ENCODE results near the gene CCT6B.

CCT6B gene

GRCh38 chr17:34926661-34927060 lies 34.6 kb downstream of the CCT6B start:
- Histone ChIP-seq H3K9ac (ENCODE audit: low read length in 5 of 5) (no peak overlapping the region), H3K4me3 (ENCODE audit: low read depth in 1 of 5, low read length in 5 of 5) (no peak overlapping the region), H3K9me3 (ENCODE audit: control insufficient read depth in 5 of 5, low read length in 5 of 5) (no peaks in the 10 kb centered on the region), H3K4me1 (ENCODE audit: control insufficient read depth in 5 of 5, insufficient read depth in 5 of 5, low read length in 5 of 5) (no peaks in the 10 kb centered on the region), H3K27ac (ENCODE audit: low read depth, low read length) (no peak overlapping the region), H3K27me3 (ENCODE audit: control insufficient read depth in 5 of 5, insufficient read depth in 4 of 5, low read length in 5 of 5) (no peaks in the 10 kb centered on the region), H3K36me3 (ENCODE audit: control insufficient read depth in 5 of 5, insufficient read depth in 5 of 5, low read length in 5 of 5) (peaks cover 0 to 4% (median 0%) of the 10 kb centered on the region in 5 donors)

- H3K27ac ChIP-seq (ENCODE audit: low read depth, low read length): no peak overlapping the region
- H3K9me3 ChIP-seq (ENCODE audit: control insufficient read depth in 5 of 5, low read length in 5 of 5): no peaks in the 10 kb centered on the region
- no peaks in the 10 kb centered on the region for H3K27me3 ChIP-seq (ENCODE audit: control insufficient read depth in 5 of 5, insufficient read depth in 4 of 5, low read length in 5 of 5)
- no peak overlapping the region for H3K4me3 ChIP-seq (ENCODE audit: low read depth in 1 of 5, low read length in 5 of 5)
- peaks cover 0 to 2% (median 0%) of the 10 kb centered on the region in 5 donors for H3K36me3 ChIP-seq (ENCODE audit: control insufficient read depth in 5 of 5, insufficient read depth in 5 of 5, low read length in 5 of 5)
- no peak overlapping the region for H3K9ac ChIP-seq (ENCODE audit: low read length in 5 of 5)
- no peaks in the 10 kb centered on the region for H3K4me1 ChIP-seq (ENCODE audit: control insufficient read depth in 5 of 5, insufficient read depth in 5 of 5, low read length in 5 of 5)
Observed at GRCh38 chr17:34920676-34921075, 40.6 kb downstream of the CCT6B start.

GRCh38 chr17:34917381-34917780 lies 43.9 kb downstream of the CCT6B start:
- no peak overlapping the region for H3K9ac ChIP-seq (ENCODE audit: low read length in 5 of 5)
- no peak overlapping the region for H3K4me3 ChIP-seq (ENCODE audit: low read depth in 1 of 5, low read length in 5 of 5)
- H3K4me1 ChIP-seq (ENCODE audit: control insufficient read depth in 5 of 5, insufficient read depth in 5 of 5, low read length in 5 of 5): no peaks in the 10 kb centered on the region
- H3K27ac ChIP-seq (ENCODE audit: low read depth, low read length): no peak overlapping the region
- H3K9me3 ChIP-seq (ENCODE audit: control insufficient read depth in 5 of 5, low read length in 5 of 5): peaks cover 0 to 6% (median 0%) of the 10 kb centered on the region in 5 donors
- no peaks in the 10 kb centered on the region for H3K27me3 ChIP-seq (ENCODE audit: control insufficient read depth in 5 of 5, insufficient read depth in 4 of 5, low read length in 5 of 5)
- peaks cover 0 to 4% (median 0%) of the 10 kb centered on the region in 5 donors for H3K36me3 ChIP-seq (ENCODE audit: control insufficient read depth in 5 of 5, insufficient read depth in 5 of 5, low read length in 5 of 5)

GRCh38 chr17:34916120-34916519 lies 45.1 kb downstream of the CCT6B start:
- H3K9ac ChIP-seq (ENCODE audit: low read length in 5 of 5): no peak overlapping the region

GRCh38 chr17:34913001-34913400 lies 48.3 kb downstream of the CCT6B start:
- no peaks in the 10 kb centered on the region for H3K27me3 ChIP-seq (ENCODE audit: control insufficient read depth in 5 of 5, insufficient read depth in 4 of 5, low read length in 5 of 5)
- peaks cover 0 to 6% (median 0%) of the 10 kb centered on the region in 5 donors for H3K9me3 ChIP-seq (ENCODE audit: control insufficient read depth in 5 of 5, low read length in 5 of 5)
- H3K36me3 ChIP-seq (ENCODE audit: control insufficient read depth in 5 of 5, insufficient read depth in 5 of 5, low read length in 5 of 5): peaks cover 0 to 4% (median 0%) of the 10 kb centered on the region in 5 donors
- H3K4me1 ChIP-seq (ENCODE audit: control insufficient read depth in 5 of 5, insufficient read depth in 5 of 5, low read length in 5 of 5): no peaks in the 10 kb centered on the region
- no peak overlapping the region for H3K4me3 ChIP-seq (ENCODE audit: low read depth in 1 of 5, low read length in 5 of 5)
- H3K9ac ChIP-seq (ENCODE audit: low read length in 5 of 5): no peak overlapping the region
- H3K27ac ChIP-seq (ENCODE audit: low read depth, low read length): no peak overlapping the region

More at GRCh38 chr17:34916120-34916519, 45.1 kb downstream of the CCT6B start:
- H3K27ac ChIP-seq (ENCODE audit: low read depth, low read length): no peak overlapping the region
- no peak overlapping the region for H3K4me3 ChIP-seq (ENCODE audit: low read depth in 1 of 5, low read length in 5 of 5)
- H3K9me3 ChIP-seq (ENCODE audit: control insufficient read depth in 5 of 5, low read length in 5 of 5): peaks cover 0 to 6% (median 0%) of the 10 kb centered on the region in 5 donors
- no peaks in the 10 kb centered on the region for H3K4me1 ChIP-seq (ENCODE audit: control insufficient read depth in 5 of 5, insufficient read depth in 5 of 5, low read length in 5 of 5)
- peaks cover 0 to 4% (median 0%) of the 10 kb centered on the region in 5 donors for H3K36me3 ChIP-seq (ENCODE audit: control insufficient read depth in 5 of 5, insufficient read depth in 5 of 5, low read length in 5 of 5)
- H3K27me3 ChIP-seq (ENCODE audit: control insufficient read depth in 5 of 5, insufficient read depth in 4 of 5, low read length in 5 of 5): no peaks in the 10 kb centered on the region

GRCh38 chr17:34909040-34909439 lies 52.2 kb downstream of the CCT6B start:
- Histone ChIP-seq H3K27me3 (ENCODE audit: control insufficient read depth in 5 of 5, insufficient read depth in 4 of 5, low read length in 5 of 5) (no peaks in the 10 kb centered on the region), H3K4me3 (ENCODE audit: low read depth in 1 of 5, low read length in 5 of 5) (no peak overlapping the region), H3K27ac (ENCODE audit: low read depth, low read length) (no peak overlapping the region), H3K4me1 (ENCODE audit: control insufficient read depth in 5 of 5, insufficient read depth in 5 of 5, low read length in 5 of 5) (peaks cover 0 to under 1% (median 0%) of the 10 kb centered on the region in 5 donors), H3K9me3 (ENCODE audit: control insufficient read depth in 5 of 5, low read length in 5 of 5) (no peaks in the 10 kb centered on the region), H3K36me3 (ENCODE audit: control insufficient read depth in 5 of 5, insufficient read depth in 5 of 5, low read length in 5 of 5) (no peaks in the 10 kb centered on the region), H3K9ac (ENCODE audit: low read length in 5 of 5) (no peak overlapping the region)

GRCh38 chr17:34902831-34903547 lies 58.3 kb downstream of the CCT6B start:
- peaks cover 0 to 1% (median 0%) of the 10 kb centered on the region in 5 donors for H3K4me1 ChIP-seq (ENCODE audit: control insufficient read depth in 5 of 5, insufficient read depth in 5 of 5, low read length in 5 of 5)
- H3K9me3 ChIP-seq (ENCODE audit: control insufficient read depth in 5 of 5, low read length in 5 of 5): no peaks in the 10 kb centered on the region
- no peak overlapping the region for H3K9ac ChIP-seq (ENCODE audit: low read length in 5 of 5)
- H3K36me3 ChIP-seq (ENCODE audit: control insufficient read depth in 5 of 5, insufficient read depth in 5 of 5, low read length in 5 of 5): no peaks in the 10 kb centered on the region
- H3K4me3 ChIP-seq (ENCODE audit: low read depth in 1 of 5, low read length in 5 of 5): no peak overlapping the region
- no peak overlapping the region for H3K27ac ChIP-seq (ENCODE audit: low read depth, low read length)
- peaks cover 0 to 7% (median 3%) of the 10 kb centered on the region in 5 donors for H3K27me3 ChIP-seq (ENCODE audit: control insufficient read depth in 5 of 5, insufficient read depth in 4 of 5, low read length in 5 of 5)

GRCh38 chr17:34899643-34900291 lies 61.5 kb downstream of the CCT6B start:
- Histone ChIP-seq H3K27me3 (ENCODE audit: control insufficient read depth in 5 of 5, insufficient read depth in 4 of 5, low read length in 5 of 5) (peaks cover 9 to 30% (median 18%) of the 10 kb centered on the region in 5 donors), H3K9me3 (ENCODE audit: control insufficient read depth in 5 of 5, low read length in 5 of 5) (no peaks in the 10 kb centered on the region), H3K4me3 (ENCODE audit: low read depth in 1 of 5, low read length in 5 of 5) (no peak overlapping the region), H3K9ac (ENCODE audit: low read length in 5 of 5) (no peak overlapping the region), H3K4me1 (ENCODE audit: control insufficient read depth in 5 of 5, insufficient read depth in 5 of 5, low read length in 5 of 5) (peaks cover 0 to 1% (median 0%) of the 10 kb centered on the region in 5 donors), H3K27ac (ENCODE audit: low read depth, low read length) (no peak overlapping the region), H3K36me3 (ENCODE audit: control insufficient read depth in 5 of 5, insufficient read depth in 5 of 5, low read length in 5 of 5) (no peaks in the 10 kb centered on the region)

- H3K4me1 ChIP-seq (ENCODE audit: control insufficient read depth in 5 of 5, insufficient read depth in 5 of 5, low read length in 5 of 5): no peaks in the 10 kb centered on the region
- H3K9ac ChIP-seq (ENCODE audit: low read length in 5 of 5): no peak overlapping the region
- peaks cover 18 to 48% (median 35%) of the 10 kb centered on the region in 5 donors for H3K27me3 ChIP-seq (ENCODE audit: control insufficient read depth in 5 of 5, insufficient read depth in 4 of 5, low read length in 5 of 5)
- no peaks in the 10 kb centered on the region for H3K36me3 ChIP-seq (ENCODE audit: control insufficient read depth in 5 of 5, insufficient read depth in 5 of 5, low read length in 5 of 5)
- H3K4me3 ChIP-seq (ENCODE audit: low read depth in 1 of 5, low read length in 5 of 5): no peak overlapping the region
- no peaks in the 10 kb centered on the region for H3K9me3 ChIP-seq (ENCODE audit: control insufficient read depth in 5 of 5, low read length in 5 of 5)
- H3K27ac ChIP-seq (ENCODE audit: low read depth, low read length): no peak overlapping the region
Observed at GRCh38 chr17:34895383-34895782, 65.9 kb downstream of the CCT6B start.

- H3K36me3 ChIP-seq (ENCODE audit: control insufficient read depth in 5 of 5, insufficient read depth in 5 of 5, low read length in 5 of 5): no peaks in the 10 kb centered on the region
- no peak overlapping the region for H3K27ac ChIP-seq (ENCODE audit: low read depth, low read length)
- H3K4me1 ChIP-seq (ENCODE audit: control insufficient read depth in 5 of 5, insufficient read depth in 5 of 5, low read length in 5 of 5): no peaks in the 10 kb centered on the region
- H3K9ac ChIP-seq (ENCODE audit: low read length in 5 of 5): no peak overlapping the region
- peaks cover 18 to 48% (median 35%) of the 10 kb centered on the region in 5 donors for H3K27me3 ChIP-seq (ENCODE audit: control insufficient read depth in 5 of 5, insufficient read depth in 4 of 5, low read length in 5 of 5)
- no peaks in the 10 kb centered on the region for H3K9me3 ChIP-seq (ENCODE audit: control insufficient read depth in 5 of 5, low read length in 5 of 5)
- no peak overlapping the region for H3K4me3 ChIP-seq (ENCODE audit: low read depth in 1 of 5, low read length in 5 of 5)
Observed at GRCh38 chr17:34894964-34895363, 66.3 kb downstream of the CCT6B start.

All from subcutaneous abdominal adipose tissue (tissue), 5 donors.